HUES6 (cell line): ENCODE data around the gene STX4.

Experiments used
- H3K27ac ChIP-seq: 2 replicates; pipeline ENCODE4 v1.7.0; 2013; ENCODE audit warnings: low read depth, mild to moderate bottlenecking, low read length, inconsistent platforms
- H3K27me3 ChIP-seq: 2 replicates; pipeline ENCODE4 v1.6.1; 2013; ENCODE audit warnings: low read length; ENCODE audit not compliant: control insufficient read depth, insufficient read depth
- H3K36me3 ChIP-seq: 2 replicates; pipeline ENCODE4 v1.6.1; 2013; ENCODE audit warnings: low read length; ENCODE audit not compliant: control insufficient read depth, insufficient read depth
- H3K4me1 ChIP-seq: 2 replicates; pipeline ENCODE4 v1.6.1; 2013; ENCODE audit warnings: low read length; ENCODE audit not compliant: control insufficient read depth, insufficient read depth
- H3K4me3 ChIP-seq: 2 replicates; pipeline ENCODE4 v1.5.1; 2013; ENCODE audit warnings: low read depth, low read length
- H3K9ac ChIP-seq: one replicate; pipeline ENCODE4 v1.6.1; 2013; ENCODE audit warnings: mild to moderate bottlenecking, low read length
- H3K9me3 ChIP-seq: 2 replicates; pipeline ENCODE4 v1.6.1; 2013; ENCODE audit warnings: low read depth, low read length; ENCODE audit not compliant: control insufficient read depth, insufficient read depth

Gene STX4

GRCh38 chr16:31032736-31033708, at the start of gene STX4:
STX4 (plus strand) TSS chr16:31033558; CDS start chr16:31033806, 248 bp downstream.
- H3K4me1 ChIP-seq, result peaks cover 5% of the 10 kb centered on the region; the same call in 1 of the 2 replicates
- peak within 1 kb of the TSS; percentile 87 for H3K4me3 ChIP-seq
- H3K9me3 ChIP-seq, result no peaks in the 10 kb centered on the region
- peak within 1 kb of the TSS; percentile 62 for H3K9ac ChIP-seq
- H3K27ac ChIP-seq, result no peak within 1 kb of the TSS
- H3K27me3 ChIP-seq, result no peaks in the 10 kb centered on the region
- H3K36me3 ChIP-seq, result no peaks in the 10 kb centered on the region

DNA sequence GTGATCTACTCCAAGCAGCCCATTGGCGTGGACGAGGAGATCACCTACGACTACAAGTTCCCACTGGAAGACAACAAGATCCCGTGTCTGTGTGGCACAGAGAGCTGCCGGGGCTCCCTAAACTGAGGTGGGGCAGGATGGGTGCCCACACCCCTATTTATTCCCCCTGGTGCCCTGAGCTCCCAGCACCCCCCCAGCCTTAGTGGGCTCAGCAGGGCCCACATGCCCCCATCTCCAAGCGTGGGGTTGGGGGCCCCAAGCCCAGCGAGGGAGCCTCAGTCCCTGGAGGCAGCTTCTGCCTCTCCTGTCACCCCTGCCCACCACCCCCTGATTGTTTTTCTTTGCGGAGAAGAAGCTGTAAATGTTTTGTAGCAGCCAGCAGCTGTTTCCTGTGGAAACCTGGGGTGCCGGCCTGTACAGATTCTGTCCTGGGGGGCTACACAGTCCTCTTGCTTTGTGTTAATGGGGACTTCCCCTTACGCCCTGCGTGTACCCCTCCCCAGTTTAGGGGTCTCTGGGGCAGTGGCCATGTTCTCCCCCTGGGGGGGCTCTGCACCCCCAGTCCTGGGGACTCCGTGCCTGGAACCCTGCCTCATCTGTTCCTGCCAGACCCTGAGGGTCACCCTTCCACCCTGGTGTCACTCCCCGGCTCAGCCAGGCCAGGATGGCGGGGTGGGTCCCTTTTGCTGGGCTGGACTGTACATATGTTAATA, 49.3 kb upstream of the STX4 start:
- Histone ChIP-seq H3K27ac (no peak overlapping the region), H3K9me3 (no peaks in the 10 kb centered on the region), H3K4me1 (peaks cover 11% of the 10 kb centered on the region), H3K36me3 (peaks cover 50% of the 10 kb centered on the region), H3K9ac (no peak overlapping the region), H3K27me3 (no peaks in the 10 kb centered on the region), H3K4me3 (no peak overlapping the region)

DNA sequence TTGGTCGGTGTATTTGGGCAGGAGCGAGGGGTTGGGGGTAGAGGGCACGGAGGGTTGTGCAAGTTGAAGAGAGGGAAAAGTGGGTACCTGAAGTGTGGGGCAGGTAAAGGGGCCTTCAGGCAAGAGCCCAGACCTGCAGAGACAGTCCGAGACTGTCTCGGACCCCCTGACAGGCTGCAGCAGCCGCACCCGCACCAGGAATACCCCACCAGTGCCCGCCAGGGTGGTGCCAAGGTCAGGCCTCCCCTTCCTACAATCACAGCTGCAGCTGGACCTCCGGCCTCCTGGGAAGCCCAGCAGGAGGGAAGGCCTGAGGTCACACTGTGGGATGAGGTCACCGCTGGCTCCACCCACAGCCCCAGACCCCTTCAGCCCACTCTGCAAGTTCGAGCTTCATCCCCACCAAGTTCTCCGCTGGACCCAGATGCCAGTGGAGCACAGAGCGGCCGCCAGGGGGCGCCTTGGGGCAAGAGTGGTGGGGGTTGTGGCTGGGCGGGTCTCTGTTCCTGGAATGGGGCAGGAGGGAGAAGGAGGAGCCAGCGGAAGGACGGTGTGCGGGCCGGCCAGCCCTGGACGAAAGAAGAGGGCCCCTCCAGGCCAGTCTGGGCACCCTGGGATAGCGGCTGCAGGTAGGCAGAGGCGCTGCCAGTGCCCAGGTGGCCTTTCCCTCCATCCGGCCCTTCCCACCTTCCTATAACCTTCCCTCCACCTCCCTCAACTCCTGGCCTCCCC, 48.5 kb upstream of the STX4 start, which contains the start of gene HSD3B7:
TSS of gene HSD3B7 (plus strand) at position 539 of the 732 bp plus-strand sequence. CDS start 452 bp downstream, outside the sequence.
- Histone ChIP-seq H3K27ac (no peak within 1 kb of the TSS), H3K27me3 (no peaks in the 10 kb centered on the region), H3K4me3 (peak within 1 kb of the TSS; percentile 51), H3K9me3 (no peaks in the 10 kb centered on the region), H3K36me3 (peaks cover 44% of the 10 kb centered on the region), H3K9ac (peak within 1 kb of the TSS; percentile 27), H3K4me1 (peaks cover 11% of the 10 kb centered on the region)

DNA sequence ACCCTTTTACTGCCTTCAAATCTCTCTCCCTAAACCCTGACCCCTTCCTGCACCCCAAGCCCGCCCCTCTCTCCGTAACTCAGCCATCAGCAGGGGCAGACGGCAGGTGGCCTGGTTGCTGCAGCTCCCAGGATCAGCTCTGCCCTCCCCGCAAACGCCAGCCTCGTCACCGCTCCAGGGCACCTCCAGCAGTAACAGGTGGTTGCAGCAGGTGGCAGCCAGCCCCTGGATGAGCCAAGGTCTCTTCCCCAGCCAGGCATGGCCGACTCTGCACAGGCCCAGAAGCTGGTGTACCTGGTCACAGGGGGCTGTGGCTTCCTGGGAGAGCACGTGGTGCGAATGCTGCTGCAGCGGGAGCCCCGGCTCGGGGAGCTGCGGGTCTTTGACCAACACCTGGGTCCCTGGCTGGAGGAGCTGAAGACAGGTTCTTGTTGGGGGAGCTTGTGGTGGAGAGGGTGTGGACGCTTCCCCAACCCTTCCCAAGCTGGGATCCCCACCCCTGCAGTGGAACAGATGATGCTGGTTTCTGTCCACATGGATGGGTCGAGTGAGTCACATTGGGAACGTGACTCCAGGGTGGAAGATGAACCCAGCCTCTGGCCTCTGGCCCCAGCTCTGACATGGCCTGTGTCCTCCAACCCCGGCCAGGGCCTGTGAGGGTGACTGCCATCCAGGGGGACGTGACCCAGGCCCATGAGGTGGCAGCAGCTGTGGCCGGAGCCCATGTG, 47.8 kb upstream of the STX4 start:
- Histone ChIP-seq H3K27me3 (no peaks in the 10 kb centered on the region), H3K4me3 (peak overlapping the region; percentile 51), H3K9ac (peak overlapping the region; percentile 27), H3K9me3 (no peaks in the 10 kb centered on the region), H3K27ac (no peak overlapping the region), H3K36me3 (peaks cover 37% of the 10 kb centered on the region), H3K4me1 (peaks cover 11% of the 10 kb centered on the region)

- Histone ChIP-seq H3K4me1 (peaks cover 11% of the 10 kb centered on the region), H3K4me3 (no peak overlapping the region), H3K9me3 (no peaks in the 10 kb centered on the region), H3K36me3 (peaks cover 34% of the 10 kb centered on the region), H3K9ac (no peak overlapping the region), H3K27ac (no peak overlapping the region), H3K27me3 (no peaks in the 10 kb centered on the region)
Measured at GRCh38 chr16:30986129-30986991, 47.0 kb upstream of the STX4 start.

DNA sequence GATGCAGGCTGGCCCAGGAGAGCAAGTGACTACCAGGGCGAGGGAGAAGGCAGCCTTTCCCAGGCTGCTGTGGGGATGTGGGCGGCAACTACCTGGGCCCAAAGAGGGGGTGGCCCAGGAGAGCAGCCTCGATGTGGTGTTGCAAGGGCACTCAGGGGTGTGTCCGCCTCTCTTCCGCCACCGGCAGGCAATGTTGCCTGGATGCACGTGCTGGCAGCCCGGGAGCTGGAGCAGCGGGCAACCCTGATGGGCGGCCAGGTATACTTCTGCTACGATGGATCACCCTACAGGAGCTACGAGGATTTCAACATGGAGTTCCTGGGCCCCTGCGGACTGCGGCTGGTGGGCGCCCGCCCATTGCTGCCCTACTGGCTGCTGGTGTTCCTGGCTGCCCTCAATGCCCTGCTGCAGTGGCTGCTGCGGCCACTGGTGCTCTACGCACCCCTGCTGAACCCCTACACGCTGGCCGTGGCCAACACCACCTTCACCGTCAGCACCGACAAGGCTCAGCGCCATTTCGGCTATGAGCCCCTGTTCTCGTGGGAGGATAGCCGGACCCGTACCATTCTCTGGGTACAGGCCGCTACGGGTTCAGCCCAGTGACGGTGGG, 45.7 kb upstream of the STX4 start:
- no peak overlapping the region for H3K27ac ChIP-seq
- H3K4me1 ChIP-seq, result peaks cover 11% of the 10 kb centered on the region
- H3K4me3 ChIP-seq, result no peak overlapping the region
- no peak overlapping the region for H3K9ac ChIP-seq
- H3K36me3 ChIP-seq, result peaks cover 27% of the 10 kb centered on the region
- H3K27me3 ChIP-seq, result no peaks in the 10 kb centered on the region
- no peaks in the 10 kb centered on the region for H3K9me3 ChIP-seq

GRCh38 chr16:30989469-30990047, 43.8 kb upstream of the STX4 start:
- Histone ChIP-seq H3K27ac (no peak overlapping the region), H3K4me3 (no peak overlapping the region), H3K9me3 (no peaks in the 10 kb centered on the region), H3K4me1 (peaks cover 11% of the 10 kb centered on the region), H3K27me3 (no peaks in the 10 kb centered on the region), H3K9ac (no peak overlapping the region), H3K36me3 (peaks cover 9% of the 10 kb centered on the region; the same call in 1 of the 2 replicates)

DNA sequence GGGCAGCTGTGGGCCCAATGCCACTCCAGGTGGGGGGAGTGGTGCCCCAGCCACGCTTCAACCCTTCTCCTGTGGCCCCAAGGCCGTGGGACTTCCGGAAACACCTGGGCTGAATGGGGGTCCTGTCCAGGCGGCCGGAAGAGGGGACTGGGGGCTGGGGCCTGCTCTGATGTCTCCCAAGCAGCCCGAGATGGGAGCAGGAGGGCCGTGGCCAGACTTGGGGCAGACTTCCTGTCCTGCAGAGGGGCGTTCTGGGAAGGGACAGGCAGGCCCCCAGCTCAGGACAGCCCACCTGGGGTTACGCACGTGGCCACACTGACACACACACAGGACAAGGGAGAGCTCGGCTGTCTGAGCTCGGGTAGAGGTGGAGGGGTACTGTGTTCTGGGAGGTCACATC, 43.3 kb upstream of the STX4 start:
- no peak overlapping the region for H3K9ac ChIP-seq
- no peaks in the 10 kb centered on the region for H3K9me3 ChIP-seq
- H3K36me3 ChIP-seq, result 0 out of 2 replicates have a peak, but pooled peaks cover 8% of the 10 kb centered on the region
- H3K4me3 ChIP-seq, result no peak overlapping the region
- H3K4me1 ChIP-seq, result peaks cover 8% of the 10 kb centered on the region
- no peaks in the 10 kb centered on the region for H3K27me3 ChIP-seq
- no peak overlapping the region for H3K27ac ChIP-seq

- H3K4me1 ChIP-seq, result no peaks in the 10 kb centered on the region
- no peak overlapping the region for H3K4me3 ChIP-seq
- no peaks in the 10 kb centered on the region for H3K27me3 ChIP-seq
- no peak overlapping the region for H3K9ac ChIP-seq
- no peak overlapping the region for H3K27ac ChIP-seq
- 0 out of 2 replicates have a peak, but pooled peaks cover 8% of the 10 kb centered on the region for H3K36me3 ChIP-seq
- no peaks in the 10 kb centered on the region for H3K9me3 ChIP-seq
Measured at GRCh38 chr16:30991052-30991451, 42.3 kb upstream of the STX4 start.
